Measurements from ENCODE around the gene ENTPD1.
"Not testable (repeated sequence)": the region's sequence is repeated elsewhere in the genome, so short reads cannot be mapped to it uniquely, and the experiment has no call there.

Gene ENTPD1

GRCh38 chr10:95798096-95798855 is 42.3 kb downstream of the ENTPD1 start:
- no peak for DNase-seq

GRCh38 chr10:95800286-95800685 is 44.3 kb downstream of the ENTPD1 start:
- DNase-seq: not testable (repeated sequence)

GRCh38 chr10:95806687-95807380 is 50.9 kb downstream of the ENTPD1 start:
- DNase-seq: not testable (repeated sequence)

- not testable (repeated sequence) for DNase-seq
Measured at GRCh38 chr10:95808705-95809308, 52.8 kb downstream of the ENTPD1 start.

GRCh38 chr10:95809370-95810197 is 53.6 kb downstream of the ENTPD1 start:
- no peak for DNase-seq

- DNase-seq: no peak
Measured at GRCh38 chr10:95810198-95810976, 54.4 kb downstream of the ENTPD1 start.

- DNase-seq: no peak
Measured at GRCh38 chr10:95813054-95813685, 57.2 kb downstream of the ENTPD1 start.

GRCh38 chr10:95814011-95814727 is 58.2 kb downstream of the ENTPD1 start:
- DNase-seq: no peak

GRCh38 chr10:95815133-95815532 is 59.2 kb downstream of the ENTPD1 start:
- DNase-seq: no peak

- DNase-seq: no peak
Measured at GRCh38 chr10:95815701-95816240, 59.8 kb downstream of the ENTPD1 start.

- DNase-seq: no peak
Measured at GRCh38 chr10:95818010-95818409, 62.0 kb downstream of the ENTPD1 start.

GRCh38 chr10:95818668-95819067 is 62.7 kb downstream of the ENTPD1 start:
- DNase-seq: no peak

- no peak for DNase-seq
Measured at GRCh38 chr10:95819620-95820329, 63.8 kb downstream of the ENTPD1 start.

- no peak for DNase-seq
Measured at GRCh38 chr10:95820363-95820762, 64.4 kb downstream of the ENTPD1 start.

- no peak for DNase-seq
Measured at GRCh38 chr10:95821720-95822119, 65.8 kb downstream of the ENTPD1 start.

- DNase-seq: no peak
Measured at GRCh38 chr10:95830044-95830443, 74.1 kb downstream of the ENTPD1 start.

- DNase-seq: no peak
Measured at GRCh38 chr10:95831076-95831475, 75.1 kb downstream of the ENTPD1 start.

GRCh38 chr10:95831515-95831914 is 75.6 kb downstream of the ENTPD1 start:
- DNase-seq: no peak

GRCh38 chr10:95832216-95833041 is 76.5 kb downstream of the ENTPD1 start:
- no peak for DNase-seq

Data from NCI-H774 (cell line).